GM19239 (cell line): Measurements from ENCODE around the gene INPP5J.
"Not testable (repeated sequence)": the region's sequence is repeated elsewhere in the genome, so short reads cannot be mapped to it uniquely, and the experiment has no call there.

Experiments used
- DNase-seq: peaks from one replicate; pipeline ENCODE4 v3.0.0; 2011; ENCODE audit warnings: low spot score; ENCODE audit not compliant: insufficient read length
- FAIRE-seq: peaks from 2 replicates; lab custom pipeline; 2011; peaks lifted over from hg19 to GRCh38; lab: Jason Lieb, UNC

The INPP5J gene

DNA sequence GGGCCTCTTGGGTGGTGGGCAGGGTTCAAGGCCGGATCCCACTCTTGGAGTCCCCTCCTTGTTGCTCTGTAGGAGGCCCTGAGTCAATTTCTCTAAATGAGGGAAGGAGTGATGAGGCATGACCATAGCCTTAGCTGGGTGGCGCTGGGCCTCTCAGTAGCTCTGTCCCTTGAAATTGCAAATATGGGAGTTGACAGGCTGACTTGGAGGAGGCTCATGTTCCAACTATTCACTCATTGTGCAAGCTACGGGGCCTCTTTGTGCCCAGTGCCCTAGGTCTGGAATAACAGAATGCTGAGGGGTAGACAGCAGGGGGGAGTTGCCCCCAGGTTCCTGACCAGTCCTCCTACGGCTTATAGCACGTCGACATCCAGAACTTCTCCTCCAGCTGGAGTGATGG, 23.4 kb upstream of the INPP5J start:
- FAIRE-seq = no peak
- no peak for DNase-seq

DNA sequence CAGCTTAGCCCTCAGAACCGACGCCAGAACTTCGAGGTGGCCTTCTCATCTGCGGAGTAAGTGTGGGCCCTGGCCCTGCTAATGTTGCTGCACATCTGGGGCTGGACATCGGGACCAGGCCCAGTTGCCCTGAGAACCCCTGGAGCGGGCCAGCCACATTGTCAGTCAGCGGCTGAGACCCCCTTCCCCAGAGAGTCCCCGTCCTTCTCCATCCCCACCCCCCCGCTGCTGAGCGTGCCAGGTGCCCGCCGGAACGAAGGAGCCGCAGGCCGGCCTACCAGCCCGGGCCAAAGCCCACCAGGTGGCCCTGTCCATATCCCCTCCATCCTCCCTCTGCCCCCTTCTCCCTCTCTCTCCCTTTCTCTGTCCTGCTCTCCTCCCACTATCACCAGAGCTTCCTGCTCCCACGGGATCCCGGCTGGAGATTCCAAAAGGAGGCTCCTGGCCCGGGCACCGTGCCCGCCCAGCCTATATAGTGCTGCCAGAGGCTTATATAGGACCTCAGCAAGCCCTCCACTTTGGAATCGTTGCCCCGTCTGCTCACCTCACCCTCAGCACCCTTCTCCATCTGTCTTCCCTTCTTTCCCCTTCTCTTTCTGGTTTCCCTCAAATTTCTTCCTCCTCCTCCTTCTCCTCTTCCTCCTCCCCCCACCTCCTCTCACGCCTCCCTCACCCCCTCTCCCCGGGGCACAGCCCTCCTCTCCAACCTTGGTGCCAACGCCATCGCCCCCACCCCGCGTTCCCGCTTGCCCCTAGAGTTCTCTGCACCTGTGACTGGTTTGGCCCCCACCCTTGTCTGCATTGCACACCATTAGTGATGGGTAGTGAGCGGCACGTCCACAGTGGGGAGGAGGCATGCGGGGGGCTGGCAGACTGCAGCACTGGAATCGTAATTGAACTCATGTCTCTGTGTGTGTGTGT, 22.7 kb upstream of the INPP5J start:
- DNase-seq = no peak
- no peak for FAIRE-seq

DNA sequence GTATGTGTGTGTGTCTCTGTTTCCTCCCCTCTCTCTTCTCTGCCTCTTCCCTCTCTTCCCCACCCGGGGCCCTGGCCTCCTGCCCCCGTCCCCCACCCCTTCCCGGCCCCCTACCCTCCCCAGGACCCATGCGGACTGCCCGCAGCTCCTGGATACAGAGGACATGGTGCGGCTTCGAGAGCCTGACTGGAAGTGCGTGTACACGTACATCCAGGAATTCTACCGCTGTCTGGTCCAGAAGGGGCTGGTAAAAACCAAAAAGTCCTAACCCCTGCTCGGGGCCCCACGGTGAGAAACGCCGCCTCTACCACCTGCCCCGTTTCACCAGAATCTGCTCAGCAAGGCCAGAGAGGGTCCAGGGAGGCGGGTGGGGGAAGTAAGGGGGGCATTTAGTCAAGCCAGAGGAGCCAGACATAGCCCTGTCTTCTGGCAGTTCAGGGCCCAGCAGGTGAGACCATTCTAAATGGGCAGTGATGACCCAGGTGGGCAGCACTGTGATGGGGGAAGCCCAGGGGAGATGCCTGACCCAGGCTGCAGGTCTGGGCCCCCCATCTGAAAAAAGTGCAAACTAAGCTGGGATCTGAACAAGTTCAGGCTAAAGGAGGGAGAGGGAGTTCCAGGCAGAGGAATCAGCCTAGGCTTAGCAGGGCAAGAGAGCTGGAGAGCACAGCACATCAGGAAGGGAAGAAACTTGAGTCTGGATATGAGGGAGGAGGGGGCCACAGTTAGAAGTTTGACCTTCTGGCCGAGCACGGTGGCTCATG, 21.8 kb upstream of the INPP5J start:
- DNase-seq = no peak
- no peak for FAIRE-seq

DNA sequence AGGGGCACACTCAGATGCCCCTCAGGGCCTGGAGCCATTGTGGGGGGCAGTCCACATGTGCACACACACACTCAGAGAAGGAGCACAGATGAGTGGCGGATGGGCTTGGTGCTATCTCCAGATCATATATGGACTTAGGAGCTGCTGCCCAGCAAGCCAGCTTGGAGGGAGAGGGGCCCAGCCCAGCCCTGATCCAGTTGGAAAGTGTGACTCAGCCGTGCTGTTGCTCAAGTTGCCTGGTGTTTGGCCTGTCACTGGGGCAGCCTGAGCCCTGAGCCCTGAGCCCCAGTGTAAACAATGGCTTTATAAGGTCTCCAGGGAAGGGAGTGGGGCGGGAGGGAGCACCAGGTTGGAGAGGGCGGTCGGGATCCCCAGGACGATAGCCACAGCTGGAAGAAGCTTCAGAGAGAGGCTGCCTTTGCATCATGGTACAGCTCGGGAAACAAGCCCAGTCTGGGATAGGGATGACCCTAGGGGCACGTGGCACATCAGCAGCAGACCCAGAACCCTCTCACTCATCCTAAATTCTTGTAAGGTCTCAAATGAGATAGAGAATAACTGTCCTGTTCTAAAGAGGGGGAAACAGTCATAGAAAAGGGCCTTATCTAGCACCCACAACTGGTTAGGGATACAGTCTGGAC, 20.2 kb upstream of the INPP5J start:
- no peak for FAIRE-seq
- DNase-seq = no peak

DNA sequence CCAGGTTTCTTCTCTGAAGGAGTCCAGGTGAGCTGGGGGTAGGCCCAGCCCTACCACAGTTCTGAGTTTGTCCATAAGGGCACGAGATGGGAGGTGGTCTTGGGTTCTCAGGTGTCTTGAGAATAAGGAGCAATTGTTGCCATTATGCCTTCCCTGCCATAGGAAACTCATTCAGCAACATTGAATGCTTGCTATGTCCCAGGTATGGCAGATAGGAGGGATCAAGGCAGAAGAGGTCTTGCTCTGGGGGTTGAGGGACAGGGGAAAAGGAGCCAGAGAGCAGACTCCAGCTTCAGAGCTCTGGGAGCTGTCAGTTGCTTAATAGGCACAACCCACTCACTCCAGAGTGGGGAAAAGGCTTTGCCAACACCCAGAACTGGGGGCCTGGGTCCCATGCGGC, 19.7 kb upstream of the INPP5J start:
- DNase-seq = no peak
- FAIRE-seq = no peak

- DNase-seq = no peak
- FAIRE-seq = no peak
Measured at GRCh38 chr22:31103899-31104694, 18.7 kb upstream of the INPP5J start.

GRCh38 chr22:31104869-31105268, 17.9 kb upstream of the INPP5J start:
- DNase-seq (no peak), FAIRE-seq (no peak)

DNA sequence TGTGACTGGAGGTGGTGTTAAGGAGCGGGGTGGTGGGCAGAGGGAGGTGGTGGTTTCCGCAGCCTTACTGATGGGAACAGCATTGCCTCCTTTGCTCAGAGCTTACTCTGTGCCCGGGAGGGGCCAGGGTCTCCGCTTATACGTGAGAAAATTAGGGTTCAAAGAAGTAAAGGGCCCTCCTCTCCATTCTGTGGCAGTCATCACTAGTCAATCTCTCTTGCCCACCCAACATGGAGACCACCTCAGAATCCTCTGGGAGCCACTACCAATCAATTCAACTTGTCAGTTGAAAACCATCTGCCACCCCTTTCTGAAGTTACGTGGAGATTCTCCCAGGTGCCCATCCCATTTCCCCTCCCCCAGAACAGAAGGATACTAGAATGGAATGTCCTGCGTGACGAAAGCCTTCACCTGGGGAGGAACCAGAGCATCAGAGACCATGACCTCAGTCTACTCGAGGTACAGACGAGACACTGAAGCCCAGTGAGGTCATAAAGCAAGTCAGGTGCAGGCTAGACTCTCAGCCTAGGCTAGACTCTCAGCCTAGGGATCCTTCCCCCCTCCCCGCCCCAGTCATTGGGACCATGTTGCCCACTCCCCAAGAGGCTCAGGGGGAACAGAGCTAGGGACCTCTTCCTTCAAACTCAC, 17.4 kb upstream of the INPP5J start:
- FAIRE-seq (no peak), DNase-seq (no peak)

DNA sequence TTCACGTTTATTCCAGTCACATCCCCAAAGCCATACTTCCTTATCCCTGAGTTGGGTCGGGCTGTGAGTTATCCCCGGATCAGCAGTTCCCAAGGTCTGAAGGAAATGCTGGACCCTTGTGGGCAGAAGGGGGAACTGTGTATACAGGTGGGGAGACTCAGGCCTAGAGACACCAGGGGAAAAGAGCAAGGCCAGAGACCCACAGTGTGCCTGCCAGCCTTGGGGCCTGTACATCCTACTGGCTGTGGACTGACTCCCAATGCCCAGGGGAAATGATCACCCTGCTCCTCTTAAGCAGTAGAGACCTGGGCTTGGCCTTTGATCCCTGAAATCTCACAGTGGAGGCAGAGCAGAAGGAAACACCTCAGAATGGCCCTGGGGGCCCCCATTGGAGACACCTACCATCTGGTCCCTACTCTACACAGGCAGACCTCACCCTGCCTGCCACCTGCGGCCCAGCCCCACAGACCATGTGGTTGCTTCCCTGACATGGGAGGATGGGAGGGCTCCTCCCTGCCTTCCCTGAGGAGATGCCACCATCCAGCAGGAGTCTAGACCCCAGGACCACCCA, 16.7 kb upstream of the INPP5J start:
- DNase-seq (no peak), FAIRE-seq (no peak)

DNA sequence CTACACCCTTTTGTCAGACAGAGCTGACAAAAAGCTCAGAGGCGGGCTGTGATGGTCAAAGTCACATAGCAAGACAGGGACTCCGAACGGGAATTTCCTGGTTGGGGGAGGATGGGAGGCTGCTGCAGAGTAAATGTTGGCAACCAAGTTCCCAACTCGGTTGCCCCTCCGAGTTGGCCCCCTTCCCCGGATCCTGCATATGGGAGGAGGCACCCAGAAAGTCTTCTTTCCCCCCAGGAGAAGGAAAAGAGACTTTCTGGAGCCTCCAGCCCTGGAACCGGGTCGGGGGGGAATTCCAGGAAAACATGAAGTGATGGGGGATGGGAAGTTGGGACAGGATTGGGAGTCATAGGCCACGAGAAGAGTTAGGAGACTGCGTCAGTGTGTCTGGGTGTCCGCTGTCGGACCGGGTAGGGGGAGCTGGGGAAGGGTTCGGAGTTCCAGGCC, 16.0 kb upstream of the INPP5J start:
- FAIRE-seq (no peak), DNase-seq (no peak)

DNA sequence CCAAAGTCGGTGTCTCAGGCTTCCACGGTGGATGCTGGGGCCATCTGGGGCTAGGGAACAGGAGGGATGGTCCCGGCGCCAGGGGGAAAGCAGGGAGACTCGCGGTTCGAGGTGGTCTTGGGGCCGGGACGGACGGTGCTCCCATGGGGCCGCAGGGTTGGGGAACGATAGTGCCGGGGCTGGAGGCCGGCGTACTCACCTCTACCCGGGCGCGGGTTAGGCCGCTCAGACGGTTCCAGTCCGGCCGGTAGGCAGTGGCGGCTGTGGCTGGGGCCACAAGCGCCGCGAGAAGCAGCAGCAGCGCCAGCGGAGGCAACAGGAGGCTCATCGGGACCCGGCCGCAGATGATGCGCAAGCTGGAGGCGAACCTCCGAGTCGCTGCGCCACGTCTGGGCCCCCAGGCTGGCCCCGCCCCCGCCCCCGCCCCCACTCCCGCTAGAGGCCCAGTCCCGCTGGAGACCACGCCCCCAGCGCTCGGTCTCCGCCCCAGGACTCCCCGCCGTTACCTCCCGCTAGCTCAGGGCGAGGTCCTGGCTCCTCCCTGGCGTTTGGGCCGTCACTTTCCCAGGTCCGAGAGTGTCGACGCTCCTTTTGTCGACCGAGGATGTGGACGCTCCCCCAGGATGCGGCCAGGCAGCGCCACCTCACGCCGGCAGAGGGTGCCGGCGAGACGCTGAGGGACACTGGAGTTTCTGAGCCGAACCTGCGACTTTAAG, 15.4 kb upstream of the INPP5J start, which contains the start of gene SELENOM:
SELENOM (minus strand) TSS at position 391 of the 716 bp plus-strand sequence; CDS start at position 328, 63 bp downstream.
- FAIRE-seq (peak; percentile 95), DNase-seq (peak; percentile 97)

DNA sequence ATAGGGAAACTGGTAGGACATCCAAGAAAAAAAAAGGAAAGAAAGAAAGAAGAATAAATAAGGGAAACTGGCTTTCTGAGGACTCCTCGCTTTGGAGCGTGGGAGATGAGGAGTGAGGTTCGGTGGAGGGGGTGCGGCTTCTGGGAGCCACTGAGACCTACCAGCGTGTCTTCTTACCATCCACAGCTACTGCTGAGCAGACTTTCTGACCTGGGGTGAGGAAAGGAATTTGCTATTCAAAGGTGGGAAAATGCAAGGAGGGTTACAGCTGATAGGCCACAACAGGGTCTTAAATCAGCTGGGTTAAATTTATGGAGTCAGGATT, 14.9 kb upstream of the INPP5J start:
- DNase-seq = no peak
- FAIRE-seq = no peak

GRCh38 chr22:31112547-31113091, 10.1 kb upstream of the INPP5J start:
- FAIRE-seq = not testable (repeated sequence)

DNA sequence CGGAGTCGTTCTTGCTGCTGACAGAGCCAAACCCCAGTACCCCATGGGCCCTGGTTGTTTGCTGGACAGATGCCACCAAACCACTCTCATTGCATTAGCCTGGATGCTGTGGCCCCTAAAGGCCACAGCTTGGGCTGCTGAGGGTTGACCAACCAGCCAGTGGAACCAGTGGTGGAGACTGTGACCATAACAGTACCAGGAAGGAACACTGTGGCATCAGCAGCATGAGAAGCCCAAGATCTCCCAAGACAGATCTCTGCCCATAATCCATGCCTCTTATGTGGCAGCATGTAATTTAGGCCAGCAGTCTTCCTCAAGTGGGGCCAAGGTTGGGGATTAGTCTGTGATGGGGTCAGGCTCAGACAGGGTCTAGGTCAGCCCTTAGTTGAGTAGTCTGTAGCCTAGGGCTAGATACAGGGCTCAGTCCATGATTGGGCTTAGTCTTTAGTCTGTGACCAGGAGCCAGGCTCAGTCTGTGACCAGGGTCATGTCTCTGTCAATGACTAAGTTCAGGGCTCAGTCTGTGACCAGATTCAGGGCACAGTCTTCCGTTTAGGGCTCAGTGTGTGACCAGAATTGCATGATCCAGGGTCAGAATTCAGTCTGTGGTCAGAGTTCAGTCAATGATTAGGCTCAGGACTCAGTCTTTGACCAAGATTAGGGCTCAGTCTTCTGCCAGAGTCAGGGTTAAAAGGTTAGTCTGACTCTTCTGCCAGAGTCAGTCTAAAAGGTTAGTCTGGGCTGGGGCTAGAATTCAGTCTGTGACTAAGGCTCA, 4.5 kb upstream of the INPP5J start:
- DNase-seq = no peak

More at GRCh38 chr22:31112547-31113091, 10.1 kb upstream of the INPP5J start:
- DNase-seq = not testable (repeated sequence)

GRCh38 chr22:31119026-31119717, 3.6 kb upstream of the INPP5J start:
- FAIRE-seq (no peak), DNase-seq (no peak)

More for the DNA sequence above, 4.5 kb upstream of the INPP5J start:
- no peak for FAIRE-seq

DNA sequence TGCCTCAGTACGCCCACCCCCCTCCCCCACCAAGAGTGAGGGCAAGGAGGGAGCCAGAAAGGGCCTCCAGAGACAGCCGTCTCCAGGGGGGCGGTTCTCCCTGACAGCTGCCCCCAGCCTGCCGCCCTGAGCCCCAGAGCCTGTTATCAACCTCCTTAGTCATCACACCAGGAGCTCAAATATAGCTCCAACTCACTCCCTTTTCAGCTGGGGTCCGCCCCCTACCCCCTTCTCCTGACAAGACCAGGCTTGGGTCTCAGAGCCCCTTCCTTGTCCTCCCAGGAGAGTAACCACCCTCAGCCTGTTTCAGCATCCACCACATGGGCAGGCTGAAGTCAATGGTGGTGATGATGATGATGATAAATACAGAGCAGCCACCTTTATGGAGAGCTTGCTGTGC, 2.5 kb upstream of the INPP5J start:
- FAIRE-seq (no peak), DNase-seq (no peak)

DNA sequence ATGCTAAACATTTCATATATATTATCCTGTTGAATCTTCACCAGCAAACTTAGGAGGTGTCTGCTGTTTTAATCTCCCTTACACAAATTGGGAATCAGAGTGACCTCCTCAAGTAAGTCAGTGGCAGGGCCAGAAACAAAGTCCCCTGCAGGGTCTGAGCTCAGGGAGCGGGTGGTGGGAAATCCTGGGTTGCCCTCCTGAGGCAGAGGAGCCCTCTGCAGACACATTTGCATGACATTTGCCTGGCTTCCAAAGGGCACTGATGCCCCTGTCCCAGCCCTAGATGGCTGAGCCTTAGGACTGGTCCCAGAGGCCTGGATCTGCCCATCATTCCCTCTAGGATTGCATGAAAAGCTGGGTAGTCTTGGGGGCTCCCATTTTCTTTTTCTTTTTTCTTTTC, 2.1 kb upstream of the INPP5J start:
- FAIRE-seq = no peak

More for the DNA sequence above, 2.1 kb upstream of the INPP5J start:
- DNase-seq = no peak
